ENCODE measurements around the gene MED12L. TPM values are rescaled to one million over a fixed set of nuclear protein-coding genes. Genes with fewer than 3 reads are reported as not detected.

MED12L gene
- total RNA-seq, 4 donors from 2014 or later: 0.15 to 0.37 (median 0.22) TPM

DNA sequence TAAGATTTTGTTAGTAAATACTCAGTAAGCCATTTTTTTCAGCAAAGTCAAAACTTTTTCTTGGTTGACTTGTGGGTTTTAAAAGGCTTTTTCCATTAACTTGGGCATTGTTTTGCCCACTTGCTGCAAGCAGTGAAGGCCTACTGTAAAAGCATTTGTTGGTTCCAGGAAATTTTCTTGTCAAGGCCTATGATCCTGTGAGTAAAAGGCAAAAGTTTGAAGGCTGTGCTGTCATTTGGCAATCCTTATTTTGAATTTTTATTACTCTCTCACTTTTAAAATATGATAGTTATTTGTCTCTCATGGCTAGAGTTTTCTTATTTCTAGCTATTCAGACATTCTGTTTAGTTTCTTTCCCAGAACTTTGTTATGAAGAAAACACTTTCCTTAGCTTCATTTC, 286.1 kb downstream of the MED12L start:
- intact Hi-C loops (cut with DNase I; ENCODE audit: low total_unique reads): no loop called here
- TF ChIP-seq CTCF (IDR thresholded peaks at IDR 0.05) (no peak), POLR2A (IDR thresholded peaks at IDR 0.05) (no peak)
- DNase-seq (ENCODE audit: low spot score in 2 of 2): no peak
- no peak overlapping the region for H3K4me3 ChIP-seq (ENCODE audit: low read depth, poor library complexity, severe bottlenecking)

- no peak overlapping the region for H3K4me3 ChIP-seq (ENCODE audit: low read depth, poor library complexity, severe bottlenecking)
- intact Hi-C loops (cut with DNase I; ENCODE audit: low total_unique reads): no loop called here
- no peak for TF ChIP-seq POLR2A (IDR thresholded peaks at IDR 0.05)
- DNase-seq (ENCODE audit: low spot score in 2 of 2): no peak
- 81 to 87% methylated on average over 4 of the region's 4 CpGs for WGBS, 2 donors
Observed at GRCh38 chr3:151372063-151372820, 286.8 kb downstream of the MED12L start.

DNA sequence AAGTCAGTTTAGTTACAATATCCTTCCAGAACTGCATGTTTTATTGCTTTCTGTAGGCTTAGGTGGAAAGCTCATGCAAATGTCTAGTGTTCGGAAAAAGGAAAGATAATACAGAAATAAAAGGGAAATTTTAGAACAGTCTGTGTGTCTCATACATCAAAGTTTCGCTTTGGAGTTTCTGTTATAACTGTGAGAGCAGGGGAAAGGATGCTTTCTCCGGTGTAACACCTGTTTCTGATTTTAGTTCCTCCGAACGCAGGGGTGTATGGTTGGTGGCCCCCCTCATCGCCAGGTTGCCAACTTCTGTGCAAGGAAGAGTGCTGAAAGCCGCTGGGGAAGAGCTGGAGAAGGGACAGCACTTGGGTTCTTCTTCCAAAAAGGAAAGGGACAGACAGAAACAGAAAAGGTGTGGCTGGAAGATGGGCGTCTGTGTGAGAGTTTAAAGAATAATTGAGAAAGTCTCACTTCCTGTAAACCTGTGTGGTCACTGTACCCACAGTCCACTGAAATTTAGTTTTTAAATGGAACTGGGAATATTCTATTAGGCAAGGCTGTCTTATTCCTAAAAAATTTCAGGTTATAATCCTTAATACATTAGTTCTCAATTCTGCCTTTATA, 292.4 kb downstream of the MED12L start:
- WGBS, 2 donors: 81 to 82% methylated on average over 8 of the region's 8 CpGs
- intact Hi-C loops (cut with DNase I; ENCODE audit: low total_unique reads): no loop called here
- no peak for DNase-seq (ENCODE audit: low spot score in 2 of 2)
- TF ChIP-seq POLR2A (IDR thresholded peaks at IDR 0.05) (no peak), CTCF (IDR thresholded peaks at IDR 0.05) (no peak)
- no peak overlapping the region for H3K4me3 ChIP-seq (ENCODE audit: low read depth, poor library complexity, severe bottlenecking)

- no peak overlapping the region for H3K4me3 ChIP-seq (ENCODE audit: low read depth, poor library complexity, severe bottlenecking)
- intact Hi-C loops (cut with DNase I; ENCODE audit: low total_unique reads): no loop called here
- no peak for DNase-seq (ENCODE audit: low spot score in 2 of 2)
- no peak for TF ChIP-seq CTCF (IDR thresholded peaks at IDR 0.05)
- no peak for TF ChIP-seq POLR2A (IDR thresholded peaks at IDR 0.05)
- WGBS, 2 donors: 85 to 86% methylated on average over 4 of the region's 4 CpGs
Observed at GRCh38 chr3:151379083-151379734, 293.7 kb downstream of the MED12L start.

DNA sequence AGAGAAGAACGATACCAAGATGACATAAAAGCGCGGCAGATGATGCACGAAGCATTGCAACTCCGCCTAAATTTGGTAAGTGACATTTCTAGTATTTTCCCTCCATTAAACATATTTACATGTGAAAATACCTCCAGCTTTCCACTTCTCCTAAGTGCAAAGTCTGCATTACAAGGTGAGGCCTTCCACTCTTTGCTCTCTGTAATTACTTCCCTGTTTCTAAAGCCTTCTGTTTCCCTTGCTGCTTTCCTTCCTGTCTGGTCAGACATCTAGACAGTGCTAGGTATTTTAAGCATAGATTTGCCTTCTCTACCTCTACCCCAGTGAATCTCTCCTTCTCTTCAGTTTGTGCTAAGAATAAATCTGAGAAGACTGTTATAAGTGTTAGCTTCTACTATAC, 297.2 kb downstream of the MED12L start:
- DNase-seq (ENCODE audit: low spot score in 2 of 2): no peak
- TF ChIP-seq CTCF (IDR thresholded peaks at IDR 0.05): no peak
- no peak for TF ChIP-seq POLR2A (IDR thresholded peaks at IDR 0.05)
- H3K4me3 ChIP-seq (ENCODE audit: low read depth, poor library complexity, severe bottlenecking): no peak overlapping the region
- WGBS, 2 donors: 95% methylated on average over 5 of the region's 5 CpGs
- intact Hi-C loops (cut with DNase I; ENCODE audit: low total_unique reads): no loop called here

DNA sequence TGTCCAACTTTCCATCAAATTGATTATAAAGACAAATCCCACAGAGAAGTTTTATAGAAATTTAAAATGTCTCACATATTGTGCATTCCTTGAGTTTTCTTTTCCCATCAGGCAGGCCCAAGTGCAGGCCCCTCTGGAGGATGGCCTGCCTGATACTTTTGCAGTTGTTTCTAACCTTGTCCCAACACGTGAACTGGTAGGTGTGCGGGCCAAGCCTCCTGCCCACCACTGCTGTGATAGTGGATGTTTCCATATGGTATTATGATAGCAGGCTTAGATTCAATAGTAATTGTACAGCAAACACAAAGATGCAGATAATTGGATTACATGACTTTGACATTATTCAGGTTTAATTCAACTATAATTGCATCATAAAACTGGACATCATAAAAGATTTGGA, 297.6 kb downstream of the MED12L start:
- TF ChIP-seq CTCF (IDR thresholded peaks at IDR 0.05) (no peak), POLR2A (IDR thresholded peaks at IDR 0.05) (no peak)
- H3K4me3 ChIP-seq (ENCODE audit: low read depth, poor library complexity, severe bottlenecking): no peak overlapping the region
- DNase-seq (ENCODE audit: low spot score in 2 of 2): no peak
- intact Hi-C loops (cut with DNase I; ENCODE audit: low total_unique reads): no loop called here
- WGBS, 2 donors: 81 to 85% methylated on average over 2 of the region's 2 CpGs

All from lower leg skin (tissue), 4 donors.